Measurements from ENCODE around the gene S100Z.

- no peak for TF ChIP-seq POLR2A (IDR thresholded peaks at IDR 0.05)
- no peak for TF ChIP-seq CTCF (IDR thresholded peaks at IDR 0.05)
These were observed 11.8 kb downstream of the S100Z start for GRCh38 chr5:76861612-76862011.
